Brain microvascular endothelial cell (primary cell): ENCODE data around the gene KRTAP12-1.

Experiments
- DNase-seq: peaks from one replicate; pipeline ENCODE4 v3.0.0-alpha.2; 2020
- H3K27ac ChIP-seq: fragments of 250-450 bp; sonication (Bioruptor Pico); 2 replicates; pipeline ENCODE4 v1.5.1; 2020; ENCODE audit warnings: mild to moderate bottlenecking, moderate library complexity
- H3K27me3 ChIP-seq: fragments of 250-450 bp; sonication (Bioruptor Pico); replicated peaks from 2 replicates; pipeline ENCODE4 v1.5.1; 2020; ENCODE audit warnings: mild to moderate bottlenecking
- H3K36me3 ChIP-seq: fragments of 250-450 bp; sonication (Bioruptor Pico); replicated peaks from 2 replicates; pipeline ENCODE4 v1.5.1; 2020; ENCODE audit warnings: mild to moderate bottlenecking
- H3K4me3 ChIP-seq: 2 replicates; pipeline ENCODE4 v1.5.1; 2011; ENCODE audit warnings: low read depth, mild to moderate bottlenecking, control low read depth, low read length, moderate library complexity
- CTCF ChIP-seq: IDR thresholded peaks from 2 replicates; pipeline ENCODE4 v1.5.1; 2011; ENCODE audit warnings: low read depth, mild to moderate bottlenecking, moderate library complexity, low read length, control low read depth, inconsistent platforms; ENCODE audit errors: missing control alignments
- in situ Hi-C: cut with HindIII; loops from 2 replicates; pipeline ENCODE4 v1.10.0; 2017; ENCODE audit warnings: low sequenced_read_pairs, low pct_ligation_motif_present

Gene KRTAP12-1

GRCh38 chr21:44711327-44712202 is 29.6 kb upstream of the KRTAP12-1 start, which contains the start of gene TSPEAR:
Gene TSPEAR, minus strand, starts transcription at chr21:44711572. Its CDS starts 58 bp downstream, at chr21:44711514.
- H3K36me3 ChIP-seq = no peaks in the 10 kb centered on the region
- peaks cover 83% of the 10 kb centered on the region for H3K27me3 ChIP-seq
- no peak for TF ChIP-seq CTCF
- DNase-seq = no peak
- in situ Hi-C loops = no loop called here
- H3K27ac ChIP-seq = no peak within 1 kb of the TSS
- no peak within 1 kb of the TSS for H3K4me3 ChIP-seq

- in situ Hi-C loops = no loop called here
- no peak overlapping the region for H3K27ac ChIP-seq
These were observed 28.9 kb upstream of the KRTAP12-1 start for GRCh38 chr21:44710756-44711326.

DNA sequence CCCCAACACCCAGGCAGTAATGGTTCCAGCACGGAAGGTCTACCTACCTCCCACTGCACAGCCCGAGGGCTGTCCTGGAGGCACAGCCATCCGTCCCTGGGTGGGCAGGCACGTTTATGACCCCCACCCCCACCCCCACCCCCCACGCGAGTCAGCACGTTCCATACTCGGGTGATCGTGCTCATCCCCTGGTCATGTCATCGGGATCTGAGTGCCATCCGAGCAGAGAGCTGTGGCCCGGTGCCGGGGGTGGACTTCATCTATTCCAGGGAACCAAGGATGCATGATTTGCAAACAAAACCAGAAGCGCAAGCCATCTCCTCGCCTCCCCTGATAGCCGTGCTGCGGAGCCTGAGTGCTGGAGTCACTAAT is 28.3 kb upstream of the KRTAP12-1 start:
- H3K27me3 ChIP-seq = peaks cover 84% of the 10 kb centered on the region
- no peak overlapping the region for H3K27ac ChIP-seq
- in situ Hi-C loops = no loop called here
- no peak for DNase-seq
- H3K36me3 ChIP-seq = no peaks in the 10 kb centered on the region
- no peak for TF ChIP-seq CTCF
- H3K4me3 ChIP-seq = no peak overlapping the region

More at GRCh38 chr21:44710756-44711326, 28.9 kb upstream of the KRTAP12-1 start:
- no peaks in the 10 kb centered on the region for H3K36me3 ChIP-seq
- H3K27me3 ChIP-seq = peaks cover 87% of the 10 kb centered on the region
- H3K4me3 ChIP-seq = no peak overlapping the region
- no peak for TF ChIP-seq CTCF
- DNase-seq = no peak

DNA sequence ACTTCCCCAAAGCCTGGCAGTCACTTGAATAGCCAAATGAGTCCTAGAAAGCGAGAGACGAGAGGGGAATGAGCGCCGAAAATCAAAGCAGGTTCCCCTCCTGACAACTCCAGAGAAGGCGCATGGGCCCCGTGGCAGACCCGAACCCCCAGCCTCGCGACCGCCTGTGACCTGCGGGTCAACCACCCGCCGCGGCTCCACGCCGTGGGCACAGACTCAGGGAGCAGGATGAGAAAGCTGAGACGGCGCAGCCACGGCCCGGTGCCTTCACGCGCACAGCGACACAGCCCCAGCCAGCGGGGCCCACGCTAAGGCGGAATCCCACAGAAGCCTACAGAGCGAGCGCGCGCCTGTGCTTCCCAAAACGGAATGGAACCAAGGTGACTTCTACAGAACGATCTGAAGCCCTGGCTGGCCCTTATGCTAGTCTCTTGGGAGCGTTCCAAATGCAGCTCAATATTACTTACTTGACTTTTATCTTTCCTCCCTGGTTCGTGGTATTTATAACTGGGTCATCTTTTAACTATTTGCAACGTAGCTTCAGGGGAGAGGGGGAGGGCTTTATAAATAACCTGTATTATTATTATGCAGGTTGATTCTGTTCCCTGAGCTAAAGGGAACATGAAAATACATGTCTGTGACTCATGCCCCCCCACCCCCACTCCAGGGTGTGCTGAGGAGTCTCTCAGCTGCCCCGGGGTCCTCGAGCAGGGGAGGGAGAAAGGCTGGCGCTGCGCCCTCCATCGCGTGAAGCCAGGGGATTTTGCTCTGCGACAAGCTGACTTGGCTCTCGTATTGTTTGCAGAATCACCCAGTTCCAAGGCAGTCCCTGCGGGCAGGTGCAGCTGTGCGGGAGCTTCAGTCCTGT is 27.7 kb upstream of the KRTAP12-1 start:
- TF ChIP-seq CTCF = no peak
- no peak for DNase-seq
- H3K4me3 ChIP-seq = no peak overlapping the region

GRCh38 chr21:44708866-44709425 is 27.0 kb upstream of the KRTAP12-1 start:
- in situ Hi-C loops = no loop called here
- no peak for TF ChIP-seq CTCF
- DNase-seq = no peak
- H3K27me3 ChIP-seq = peaks cover 88% of the 10 kb centered on the region
- no peaks in the 10 kb centered on the region for H3K36me3 ChIP-seq
- no peak overlapping the region for H3K27ac ChIP-seq
- no peak overlapping the region for H3K4me3 ChIP-seq

More for the DNA sequence above, 27.7 kb upstream of the KRTAP12-1 start:
- Histone ChIP-seq H3K36me3 (no peaks in the 10 kb centered on the region), H3K27ac (no peak overlapping the region), H3K27me3 (peaks cover 84% of the 10 kb centered on the region)
- in situ Hi-C loops = no loop called here
